ENCODE measurements around the gene MICALL2. TPM values are rescaled to one million over a fixed set of nuclear protein-coding genes. Genes with fewer than 3 reads are reported as not detected.

MICALL2 gene
- total RNA-seq, 1 donor from 2014 or later: 2.1 TPM

DNA sequence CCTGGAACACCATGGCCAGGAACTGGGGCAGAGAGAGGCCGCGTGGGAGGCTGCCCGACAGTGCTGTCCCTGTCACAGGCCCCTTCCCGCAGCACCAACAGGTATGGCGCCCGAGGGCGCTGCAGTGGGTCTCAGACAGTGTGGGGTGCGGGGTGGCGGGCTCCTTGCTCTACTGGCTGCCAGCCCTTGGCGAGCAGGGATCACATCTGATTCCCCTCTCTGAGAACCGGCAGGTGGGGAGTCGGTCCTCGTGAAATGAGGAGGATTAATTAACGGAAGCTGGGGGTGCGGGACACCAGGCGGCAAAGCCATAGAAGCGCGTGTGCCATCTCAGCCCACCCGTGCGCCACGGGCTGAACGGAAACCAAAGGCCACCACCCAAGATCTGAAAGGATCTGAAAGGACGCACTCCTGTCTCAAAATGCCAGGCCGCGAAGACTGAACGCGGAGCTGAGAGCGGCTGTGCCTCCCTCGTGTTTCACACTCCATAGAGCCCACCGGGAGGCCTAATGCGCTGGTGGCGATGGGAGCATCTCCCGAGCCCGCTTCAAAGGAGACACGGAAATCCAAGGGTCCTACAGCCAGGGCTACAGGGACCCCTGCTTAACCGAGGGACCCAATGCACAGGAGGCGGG, 38.1 kb upstream of the MICALL2 start:
- no peak for DNase-seq (ENCODE audit: low spot score)
- Mint-ChIP-seq H3K27ac (no peak overlapping the region), H3K27me3 (ENCODE audit: low read depth) (no peaks in the 10 kb centered on the region), H3K4me1 (ENCODE audit: low read depth) (peaks cover 9% of the 10 kb centered on the region), H3K4me3 (ENCODE audit: low read depth) (no peak overlapping the region), H3K9me3 (no peaks in the 10 kb centered on the region), H3K36me3 (ENCODE audit: low read depth) (peaks cover 36% of the 10 kb centered on the region)
- intact Hi-C loops (cut with micrococcal nuclease): no loop called here

- H3K4me1 Mint-ChIP-seq (ENCODE audit: low read depth): peaks cover 3% of the 10 kb centered on the region
- H3K27me3 Mint-ChIP-seq (ENCODE audit: low read depth): no peaks in the 10 kb centered on the region
- H3K27ac Mint-ChIP-seq: no peak overlapping the region
- peaks cover 36% of the 10 kb centered on the region for H3K36me3 Mint-ChIP-seq (ENCODE audit: low read depth)
- no peak overlapping the region for H3K4me3 Mint-ChIP-seq (ENCODE audit: low read depth)
- DNase-seq (ENCODE audit: low spot score): no peak
- intact Hi-C loops (cut with micrococcal nuclease): no loop called here
- H3K9me3 Mint-ChIP-seq: no peaks in the 10 kb centered on the region
These were observed 37.4 kb upstream of the MICALL2 start for GRCh38 chr7:1496531-1497292.

- Mint-ChIP-seq H3K36me3 (ENCODE audit: low read depth) (peaks cover 37% of the 10 kb centered on the region), H3K27me3 (ENCODE audit: low read depth) (no peaks in the 10 kb centered on the region)
These were observed 36.4 kb upstream of the MICALL2 start for GRCh38 chr7:1495564-1496242.

GRCh38 chr7:1494866-1495563, 35.7 kb upstream of the MICALL2 start:
- Mint-ChIP-seq H3K27ac (no peak overlapping the region), H3K4me3 (ENCODE audit: low read depth) (no peak overlapping the region), H3K4me1 (ENCODE audit: low read depth) (no peaks in the 10 kb centered on the region), H3K27me3 (ENCODE audit: low read depth) (no peaks in the 10 kb centered on the region), H3K9me3 (no peaks in the 10 kb centered on the region), H3K36me3 (ENCODE audit: low read depth) (peaks cover 33% of the 10 kb centered on the region)
- no peak for DNase-seq (ENCODE audit: low spot score)
- intact Hi-C loops (cut with micrococcal nuclease): no loop called here

More at GRCh38 chr7:1495564-1496242, 36.4 kb upstream of the MICALL2 start:
- intact Hi-C loops (cut with micrococcal nuclease): no loop called here
- H3K27ac Mint-ChIP-seq: no peak overlapping the region
- DNase-seq (ENCODE audit: low spot score): no peak
- H3K9me3 Mint-ChIP-seq: no peaks in the 10 kb centered on the region
- H3K4me1 Mint-ChIP-seq (ENCODE audit: low read depth): peaks cover 1% of the 10 kb centered on the region
- H3K4me3 Mint-ChIP-seq (ENCODE audit: low read depth): no peak overlapping the region

- Mint-ChIP-seq H3K27ac (no peak overlapping the region), H3K27me3 (ENCODE audit: low read depth) (no peaks in the 10 kb centered on the region), H3K36me3 (ENCODE audit: low read depth) (peaks cover 30% of the 10 kb centered on the region), H3K4me3 (ENCODE audit: low read depth) (no peak overlapping the region), H3K4me1 (ENCODE audit: low read depth) (no peaks in the 10 kb centered on the region), H3K9me3 (no peaks in the 10 kb centered on the region)
- intact Hi-C loops (cut with micrococcal nuclease): no loop called here
- DNase-seq (ENCODE audit: low spot score): no peak
These were observed 35.2 kb upstream of the MICALL2 start for GRCh38 chr7:1494447-1494846.

DNA sequence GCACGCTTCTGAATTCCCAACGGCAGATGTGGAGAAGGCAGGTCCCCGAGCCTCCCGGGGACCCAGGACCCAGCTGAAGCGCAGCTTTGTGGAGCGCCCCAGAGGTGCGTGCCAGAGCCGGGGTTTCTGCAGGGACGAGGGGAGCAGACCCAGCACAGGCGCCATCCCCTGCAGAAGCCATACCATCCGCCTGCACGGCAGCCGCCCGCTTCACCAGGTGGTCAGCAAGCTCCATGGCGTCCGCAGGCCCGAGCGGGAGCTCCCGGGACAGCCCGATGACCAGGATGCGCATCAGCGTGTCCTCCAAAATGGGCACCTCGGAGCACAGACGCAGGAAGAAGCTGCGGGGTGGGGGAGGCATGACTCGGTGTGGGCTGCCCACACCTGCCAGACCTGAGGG, 34.3 kb upstream of the MICALL2 start:
- Mint-ChIP-seq H3K9me3 (no peaks in the 10 kb centered on the region), H3K36me3 (ENCODE audit: low read depth) (peaks cover 31% of the 10 kb centered on the region), H3K4me3 (ENCODE audit: low read depth) (no peak overlapping the region), H3K27ac (no peak overlapping the region), H3K4me1 (ENCODE audit: low read depth) (no peaks in the 10 kb centered on the region), H3K27me3 (ENCODE audit: low read depth) (no peaks in the 10 kb centered on the region)
- intact Hi-C loops (cut with micrococcal nuclease): no loop called here
- no peak for DNase-seq (ENCODE audit: low spot score)

DNA sequence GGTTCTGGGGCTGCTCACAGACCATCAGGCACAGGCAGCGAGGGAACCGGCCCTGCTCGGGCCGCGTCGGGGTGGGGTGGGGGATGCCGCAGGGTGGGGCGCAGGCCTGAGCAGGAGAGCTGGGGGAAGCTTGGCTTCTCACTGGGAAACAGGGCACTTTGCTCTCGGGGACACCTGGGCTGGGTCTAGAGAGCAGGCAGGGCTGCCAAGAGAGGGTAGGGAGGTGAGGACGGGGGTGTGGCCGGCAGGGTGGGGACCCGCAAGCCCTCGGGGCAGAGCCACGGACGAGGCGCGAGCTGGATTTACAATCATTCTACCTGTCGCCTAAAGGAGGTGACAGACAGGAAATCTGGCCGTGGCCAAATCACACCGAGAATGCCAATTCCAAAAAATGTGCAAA, 33.9 kb upstream of the MICALL2 start:
- Mint-ChIP-seq H3K27ac (no peak overlapping the region), H3K4me1 (ENCODE audit: low read depth) (no peaks in the 10 kb centered on the region), H3K9me3 (no peaks in the 10 kb centered on the region), H3K4me3 (ENCODE audit: low read depth) (no peak overlapping the region), H3K36me3 (ENCODE audit: low read depth) (peaks cover 36% of the 10 kb centered on the region), H3K27me3 (ENCODE audit: low read depth) (no peaks in the 10 kb centered on the region)
- no peak for DNase-seq (ENCODE audit: low spot score)
- intact Hi-C loops (cut with micrococcal nuclease): no loop called here

GRCh38 chr7:1492640-1493039, 33.4 kb upstream of the MICALL2 start:
- H3K4me3 Mint-ChIP-seq (ENCODE audit: low read depth): no peak overlapping the region
- no peaks in the 10 kb centered on the region for H3K4me1 Mint-ChIP-seq (ENCODE audit: low read depth)
- H3K9me3 Mint-ChIP-seq: no peaks in the 10 kb centered on the region
- intact Hi-C loops (cut with micrococcal nuclease): no loop called here
- H3K27ac Mint-ChIP-seq: no peak overlapping the region
- no peak for DNase-seq (ENCODE audit: low spot score)
- H3K27me3 Mint-ChIP-seq (ENCODE audit: low read depth): no peaks in the 10 kb centered on the region
- peaks cover 34% of the 10 kb centered on the region for H3K36me3 Mint-ChIP-seq (ENCODE audit: low read depth)

DNA sequence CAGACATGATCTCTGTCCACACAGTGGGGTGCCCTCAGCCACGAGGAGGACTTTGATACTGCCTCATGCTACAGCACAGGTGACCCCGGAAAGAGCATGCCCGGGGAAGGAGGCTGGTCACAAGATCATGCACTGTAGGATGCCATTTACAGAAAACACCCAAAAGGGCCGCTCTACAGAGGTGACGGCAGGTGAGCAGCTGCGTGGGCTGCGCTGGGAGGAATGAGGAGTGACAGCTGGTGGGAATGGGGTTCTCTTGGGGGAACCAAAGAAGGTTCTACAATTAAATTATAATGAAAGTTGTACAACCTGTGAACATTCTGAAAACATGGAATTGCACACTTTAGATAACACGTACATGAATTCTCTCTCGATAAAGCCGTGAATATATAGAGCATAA, 33.0 kb upstream of the MICALL2 start:
- DNase-seq (ENCODE audit: low spot score): no peak
- H3K27ac Mint-ChIP-seq: no peak overlapping the region
- intact Hi-C loops (cut with micrococcal nuclease): no loop called here
- H3K9me3 Mint-ChIP-seq: no peaks in the 10 kb centered on the region
- no peak overlapping the region for H3K4me3 Mint-ChIP-seq (ENCODE audit: low read depth)
- no peaks in the 10 kb centered on the region for H3K27me3 Mint-ChIP-seq (ENCODE audit: low read depth)
- no peaks in the 10 kb centered on the region for H3K4me1 Mint-ChIP-seq (ENCODE audit: low read depth)
- peaks cover 29% of the 10 kb centered on the region for H3K36me3 Mint-ChIP-seq (ENCODE audit: low read depth)

DNA sequence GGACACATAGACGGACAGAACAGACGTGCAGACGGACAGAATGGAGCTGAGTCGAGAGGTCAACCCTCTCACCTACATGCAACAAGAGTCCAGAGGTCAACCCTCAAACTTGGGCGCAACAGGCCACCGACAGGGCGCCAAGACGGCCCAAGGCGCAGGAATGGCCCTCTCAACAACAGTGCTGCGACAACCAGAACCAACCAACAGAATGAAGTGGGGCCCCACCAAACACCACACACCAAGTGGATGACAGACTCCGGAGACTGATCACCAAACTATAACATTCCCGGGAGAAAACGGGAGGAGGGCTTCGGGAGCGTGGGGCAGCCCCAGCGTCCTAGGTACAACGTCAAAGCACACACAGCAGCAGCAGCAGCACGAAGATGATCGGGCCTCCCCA, 31.6 kb upstream of the MICALL2 start:
- no peaks in the 10 kb centered on the region for H3K4me1 Mint-ChIP-seq (ENCODE audit: low read depth)

GRCh38 chr7:1489336-1489735, 30.1 kb upstream of the MICALL2 start:
- Mint-ChIP-seq H3K27ac (no peak overlapping the region), H3K4me1 (ENCODE audit: low read depth) (no peaks in the 10 kb centered on the region), H3K4me3 (ENCODE audit: low read depth) (no peak overlapping the region), H3K27me3 (ENCODE audit: low read depth) (no peaks in the 10 kb centered on the region), H3K9me3 (no peaks in the 10 kb centered on the region), H3K36me3 (ENCODE audit: low read depth) (peaks cover 33% of the 10 kb centered on the region)
- DNase-seq (ENCODE audit: low spot score): no peak
- intact Hi-C loops (cut with micrococcal nuclease): no loop called here

More for the DNA sequence above, 31.6 kb upstream of the MICALL2 start:
- Mint-ChIP-seq H3K27ac (no peak overlapping the region), H3K4me3 (ENCODE audit: low read depth) (no peak overlapping the region), H3K9me3 (no peaks in the 10 kb centered on the region), H3K27me3 (ENCODE audit: low read depth) (no peaks in the 10 kb centered on the region), H3K36me3 (ENCODE audit: low read depth) (peaks cover 29% of the 10 kb centered on the region)
- no peak for DNase-seq (ENCODE audit: low spot score)
- intact Hi-C loops (cut with micrococcal nuclease): no loop called here

- Mint-ChIP-seq H3K9me3 (no peaks in the 10 kb centered on the region), H3K27ac (no peak overlapping the region), H3K4me3 (ENCODE audit: low read depth) (no peak overlapping the region), H3K27me3 (ENCODE audit: low read depth) (no peaks in the 10 kb centered on the region), H3K36me3 (ENCODE audit: low read depth) (peaks cover 33% of the 10 kb centered on the region), H3K4me1 (ENCODE audit: low read depth) (no peaks in the 10 kb centered on the region)
- intact Hi-C loops (cut with micrococcal nuclease): no loop called here
- DNase-seq (ENCODE audit: low spot score): no peak
These were observed 28.7 kb upstream of the MICALL2 start for GRCh38 chr7:1488016-1488415.

- Mint-ChIP-seq H3K27me3 (ENCODE audit: low read depth) (no peaks in the 10 kb centered on the region), H3K9me3 (no peaks in the 10 kb centered on the region), H3K4me3 (ENCODE audit: low read depth) (no peak overlapping the region), H3K4me1 (ENCODE audit: low read depth) (no peaks in the 10 kb centered on the region), H3K36me3 (ENCODE audit: low read depth) (peaks cover 32% of the 10 kb centered on the region), H3K27ac (no peak overlapping the region)
- intact Hi-C loops (cut with micrococcal nuclease): no loop called here
- no peak for DNase-seq (ENCODE audit: low spot score)
These were observed 28.2 kb upstream of the MICALL2 start for GRCh38 chr7:1487466-1487865.
